GM19035 (cell line): ENCODE data around the gene SLC10A6.

Experiments used
- ATAC-seq: cut with Tn5 transposase; IDR thresholded peaks from one replicate; pipeline ENCODE4 v1.9.1; 2021; ENCODE audit not compliant: unreplicated experiment

SLC10A6 gene

GRCh38 chr4:86788826-86789225 is 60.4 kb downstream of the SLC10A6 start:
- no peak for ATAC-seq

GRCh38 chr4:86778175-86778574 is 71.0 kb downstream of the SLC10A6 start:
- no peak for ATAC-seq

GRCh38 chr4:86775061-86775460 is 74.1 kb downstream of the SLC10A6 start:
- no peak for ATAC-seq
